Ramos (cell line): ENCODE measurements around the gene TEX13D.
"Not testable (repeated sequence)": the region's sequence is repeated elsewhere in the genome, so short reads cannot be mapped to it uniquely, and the experiment has no call there.

Source experiments
- in situ Hi-C: fragments of 300-500 bp; cut with MboI; formaldehyde crosslinking; loops from one replicate; pipeline ENCODE4 v1.14.3; 2022; ENCODE audit warnings: low sequenced_read_pairs; ENCODE audit not compliant: unreplicated experiment

TEX13D gene

GRCh38 chrX:124332481-124333424, at the start of gene TEX13D:
TSS of gene TEX13D (plus strand) at chrX:124332660. CDS start at chrX:124332918, 258 bp downstream.
- in situ Hi-C loops = no loop called here

- in situ Hi-C loops = no loop called here
Measured at GRCh38 chrX:124289443-124289842, 43.0 kb upstream of the TEX13D start.

- in situ Hi-C loops = no loop called here
Measured at GRCh38 chrX:124293810-124294209, 38.6 kb upstream of the TEX13D start.

GRCh38 chrX:124299323-124299722, 33.1 kb upstream of the TEX13D start:
- in situ Hi-C loops = not testable (repeated sequence)

- in situ Hi-C loops = no loop called here
Measured at GRCh38 chrX:124300405-124300804, 32.1 kb upstream of the TEX13D start.

GRCh38 chrX:124307253-124307907, 25.1 kb upstream of the TEX13D start:
- in situ Hi-C loops = no loop called here

GRCh38 chrX:124325732-124326131, 6.7 kb upstream of the TEX13D start:
- in situ Hi-C loops = no loop called here

GRCh38 chrX:124328765-124329164, 3.7 kb upstream of the TEX13D start:
- in situ Hi-C loops = no loop called here

- in situ Hi-C loops = no loop called here
Measured at GRCh38 chrX:124333862-124334261, 1.4 kb downstream of the TEX13D start.

GRCh38 chrX:124334555-124334954, 2.1 kb downstream of the TEX13D start:
- in situ Hi-C loops = not testable (repeated sequence)

GRCh38 chrX:124335598-124335997, 3.1 kb downstream of the TEX13D start:
- in situ Hi-C loops = no loop called here

GRCh38 chrX:124337916-124338315, 5.5 kb downstream of the TEX13D start:
- in situ Hi-C loops = no loop called here

- in situ Hi-C loops = no loop called here
Measured at GRCh38 chrX:124338733-124339514, 6.5 kb downstream of the TEX13D start.

GRCh38 chrX:124341396-124342132, 9.1 kb downstream of the TEX13D start:
- in situ Hi-C loops = no loop called here

- in situ Hi-C loops = no loop called here
Measured at GRCh38 chrX:124342174-124342867, 9.9 kb downstream of the TEX13D start.

GRCh38 chrX:124343016-124343415, 10.6 kb downstream of the TEX13D start:
- in situ Hi-C loops = no loop called here

- in situ Hi-C loops = no loop called here
Measured at GRCh38 chrX:124344246-124344645, 11.8 kb downstream of the TEX13D start.

- in situ Hi-C loops = no loop called here
Measured at GRCh38 chrX:124346117-124346876, 13.8 kb downstream of the TEX13D start, which contains the start of gene SH2D1A. TSS of gene SH2D1A (plus strand) at chrX:124346563. CDS start at chrX:124346643, 80 bp downstream.

GRCh38 chrX:124346877-124347241, 14.4 kb downstream of the TEX13D start:
- in situ Hi-C loops = no loop called here
